HL-60 (cell line): ENCODE data around the gene SLC12A7.
"Not testable (repeated sequence)": the region's sequence is repeated elsewhere in the genome, so short reads cannot be mapped to it uniquely, and the experiment has no call there.

Experiments
- DNase-seq, 2 experiments: peaks; one replicate each; pipeline ENCODE4 v3.0.0-alpha.2; 2010 to 2020; ENCODE audit warnings: low read depth in 1 of 2, low spot score in 1 of 2
- H3K27ac ChIP-seq: fragments of 250-450 bp; sonication (Bioruptor Pico); replicated peaks from 2 replicates; pipeline ENCODE4 v1.5.1; 2020; ENCODE audit warnings: mild to moderate bottlenecking, moderate library complexity
- H3K27me3 ChIP-seq: fragments of 250-450 bp; sonication (Bioruptor Pico); 2 replicates; pipeline ENCODE4 v1.5.1; 2021; ENCODE audit warnings: mild to moderate bottlenecking, moderate library complexity; ENCODE audit not compliant: insufficient read depth, poor library complexity, severe bottlenecking
- H3K4me3 ChIP-seq: replicated peaks from 2 replicates; pipeline ENCODE4 v1.5.1; 2011; ENCODE audit warnings: mild to moderate bottlenecking, control low read depth, low read length; ENCODE audit not compliant: insufficient read depth
- CTCF ChIP-seq: IDR thresholded peaks from one replicate; pipeline ENCODE4 v1.5.1; 2011; ENCODE audit warnings: low read length, control low read depth, inconsistent platforms; ENCODE audit not compliant: insufficient read depth
- GABPA ChIP-seq: IDR thresholded peaks from 2 replicates; pipeline ENCODE4 v1.6.1; 2012; ENCODE audit warnings: low read depth
- POLR2AphosphoS5 ChIP-seq: IDR thresholded peaks from 2 replicates; pipeline ENCODE4 v1.6.1; 2012; ENCODE audit warnings: low read depth
- REST ChIP-seq: IDR thresholded peaks from 2 replicates; pipeline ENCODE4 v1.6.1; 2012; ENCODE audit warnings: low read depth; ENCODE audit not compliant: insufficient replicate concordance
- SPI1 ChIP-seq: IDR thresholded peaks from 2 replicates; pipeline ENCODE4 v1.6.1; 2012; ENCODE audit warnings: low read depth, mild to moderate bottlenecking, borderline replicate concordance

Gene SLC12A7

GRCh38 chr5:1027631-1028441 lies 84.0 kb downstream of the SLC12A7 start:
- no peak for TF ChIP-seq POLR2AphosphoS5
- TF ChIP-seq REST = no peak
- no peak for TF ChIP-seq SPI1
- TF ChIP-seq GABPA = no peak
- TF ChIP-seq CTCF = no peak
- DNase-seq = no peak
- Histone ChIP-seq H3K27me3 (no peaks in the 10 kb centered on the region), H3K4me3 (no peak overlapping the region), H3K27ac (no peak overlapping the region)

GRCh38 chr5:1026700-1027621 lies 84.9 kb downstream of the SLC12A7 start:
- Histone ChIP-seq H3K4me3 (no peak overlapping the region), H3K27ac (no peak overlapping the region), H3K27me3 (no peaks in the 10 kb centered on the region)
- DNase-seq = no peak
- TF ChIP-seq POLR2AphosphoS5 = no peak
- TF ChIP-seq REST = no peak
- TF ChIP-seq CTCF = no peak
- no peak for TF ChIP-seq SPI1
- TF ChIP-seq GABPA = no peak

- H3K4me3 ChIP-seq, H3K27ac ChIP-seq, H3K27me3 ChIP-seq, DNase-seq: not testable (repeated sequence)
Observed at GRCh38 chr5:1021969-1022336, 89.9 kb downstream of the SLC12A7 start.

- DNase-seq = no peak
Observed at GRCh38 chr5:1021136-1021968, 90.5 kb downstream of the SLC12A7 start.

More at GRCh38 chr5:1021136-1021968, 90.5 kb downstream of the SLC12A7 start:
- Histone ChIP-seq H3K27ac (no peak overlapping the region), H3K27me3 (peaks cover 2% of the 10 kb centered on the region), H3K4me3 (no peak overlapping the region)
- no peak for TF ChIP-seq REST
- no peak for TF ChIP-seq CTCF
- no peak for TF ChIP-seq POLR2AphosphoS5
- no peak for TF ChIP-seq GABPA
- no peak for TF ChIP-seq SPI1
